Testis (tissue), 2 donors: ENCODE results near the gene SYNPR.

Source experiments
- POLR2A ChIP-seq: fragments of 450-650 bp; IDR thresholded peaks from one replicate; pipeline ENCODE4 v1.6.1; 2017; ENCODE audit warnings: antibody characterized with exemption, mild to moderate bottlenecking, moderate library complexity
- TF ChIP-seq, protein P1 (sequence below), 3 experiments: fragments of 450-650 bp in 2 of 3; fragments of 200-600 bp in 1 of 3; sonication (generic) in 1 of 3; IDR thresholded peaks; one replicate each; pipeline ENCODE4 v1.5.1; 2016 to 2019; ENCODE audit warnings: antibody characterized with exemption in 3 of 3, mild to moderate bottlenecking in 2 of 3, moderate library complexity in 1 of 3

DNA sequence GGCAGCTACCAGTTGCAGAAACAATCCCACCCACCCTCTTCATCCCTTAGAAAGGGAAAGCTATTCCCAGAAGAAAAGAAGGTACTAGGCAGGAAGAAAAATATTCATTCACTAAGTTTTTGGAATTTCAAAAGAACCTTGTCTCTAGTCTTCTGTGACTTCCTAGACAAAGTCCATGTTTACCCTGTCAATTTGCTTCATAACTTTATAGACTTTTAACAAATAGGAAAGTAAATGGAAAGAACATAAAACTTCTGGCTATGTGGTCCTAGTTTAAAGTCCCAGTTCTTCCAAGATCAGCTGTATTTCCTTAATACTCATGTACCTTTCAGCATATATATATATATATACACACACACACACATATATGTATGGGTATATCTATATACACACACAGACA, 230.7 kb downstream of the SYNPR start:
- TF ChIP-seq POLR2A: no peak
- TF ChIP-seq, protein P1, sequence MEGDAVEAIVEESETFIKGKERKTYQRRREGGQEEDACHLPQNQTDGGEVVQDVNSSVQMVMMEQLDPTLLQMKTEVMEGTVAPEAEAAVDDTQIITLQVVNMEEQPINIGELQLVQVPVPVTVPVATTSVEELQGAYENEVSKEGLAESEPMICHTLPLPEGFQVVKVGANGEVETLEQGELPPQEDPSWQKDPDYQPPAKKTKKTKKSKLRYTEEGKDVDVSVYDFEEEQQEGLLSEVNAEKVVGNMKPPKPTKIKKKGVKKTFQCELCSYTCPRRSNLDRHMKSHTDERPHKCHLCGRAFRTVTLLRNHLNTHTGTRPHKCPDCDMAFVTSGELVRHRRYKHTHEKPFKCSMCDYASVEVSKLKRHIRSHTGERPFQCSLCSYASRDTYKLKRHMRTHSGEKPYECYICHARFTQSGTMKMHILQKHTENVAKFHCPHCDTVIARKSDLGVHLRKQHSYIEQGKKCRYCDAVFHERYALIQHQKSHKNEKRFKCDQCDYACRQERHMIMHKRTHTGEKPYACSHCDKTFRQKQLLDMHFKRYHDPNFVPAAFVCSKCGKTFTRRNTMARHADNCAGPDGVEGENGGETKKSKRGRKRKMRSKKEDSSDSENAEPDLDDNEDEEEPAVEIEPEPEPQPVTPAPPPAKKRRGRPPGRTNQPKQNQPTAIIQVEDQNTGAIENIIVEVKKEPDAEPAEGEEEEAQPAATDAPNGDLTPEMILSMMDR (IDR thresholded peaks at IDR 0.05): no peak
